Upper lobe of left lung (tissue), 4 donors: ENCODE data around the gene MSI2.

Experiments used
- CTCF ChIP-seq, 6 experiments: fragments of 450-650 bp in 4 of 6; fragments of 200-600 bp in 2 of 6; sonication (generic) in 2 of 6; IDR thresholded peaks; one replicate each; pipeline ENCODE4 v1.5.1; 2016 to 2019; ENCODE audit warnings: antibody characterized with exemption in 6 of 6
- POLR2A ChIP-seq, 4 donors: fragments of 450-650 bp; IDR thresholded peaks; one replicate each; pipeline ENCODE4 v1.5.1; 2016 to 2017; ENCODE audit warnings: antibody characterized with exemption in 4 of 4, mild to moderate bottlenecking in 2 of 4
- POLR2AphosphoS5 ChIP-seq, 2 donors: sonication (generic); formaldehyde crosslinking; IDR thresholded peaks; one replicate each; pipeline ENCODE4 v1.5.1; 2017; ENCODE audit warnings: antibody characterized with exemption in 2 of 2

- TF ChIP-seq CTCF (IDR thresholded peaks at IDR 0.05) (no peak), POLR2A (IDR thresholded peaks at IDR 0.05) (no peak), POLR2AphosphoS5 (IDR thresholded peaks at IDR 0.05) (no peak)
Observed at GRCh38 chr17:57461082-57461481, 204.8 kb downstream of the MSI2 start.
